GM13976 (cell line): ENCODE results near the gene OR2W3.

Source experiments
- DNase-seq: peaks from one replicate; pipeline ENCODE4 v3.0.0; 2012; ENCODE audit warnings: low spot score
- CTCF ChIP-seq: IDR thresholded peaks from 2 replicates; pipeline ENCODE4 v1.5.1; 2012; ENCODE audit warnings: borderline replicate concordance, mild to moderate bottlenecking; ENCODE audit not compliant: insufficient read depth; ENCODE audit errors: extremely low read depth, missing control alignments, control extremely low read depth
- in situ Hi-C: fragments of 300-500 bp; cut with MboI; formaldehyde crosslinking; loops from one replicate; pipeline ENCODE4 v1.12.0; 2022; ENCODE audit warnings: low sequenced_read_pairs, mixed read lengths, inconsistent platforms; ENCODE audit not compliant: unreplicated experiment

The OR2W3 gene

GRCh38 chr1:247884797-247885413 lies 10.5 kb upstream of the OR2W3 start:
- in situ Hi-C loops = no loop called here
- no peak for TF ChIP-seq CTCF
- DNase-seq = no peak

GRCh38 chr1:247895976-247896375 lies 589 bp downstream of the OR2W3 start:
- no peak for TF ChIP-seq CTCF
- no peak for DNase-seq
- in situ Hi-C loops = no loop called here

GRCh38 chr1:247904122-247904521 lies 8.7 kb downstream of the OR2W3 start:
- no peak for TF ChIP-seq CTCF
- DNase-seq = no peak
- in situ Hi-C loops = no loop called here

GRCh38 chr1:247905181-247905580 lies 9.8 kb downstream of the OR2W3 start:
- in situ Hi-C loops = no loop called here
- no peak for DNase-seq
- no peak for TF ChIP-seq CTCF

GRCh38 chr1:247905910-247906503 lies 10.6 kb downstream of the OR2W3 start:
- DNase-seq = no peak
- in situ Hi-C loops = no loop called here
- TF ChIP-seq CTCF = no peak

GRCh38 chr1:247906504-247907047 lies 11.2 kb downstream of the OR2W3 start:
- in situ Hi-C loops = no loop called here
- DNase-seq = no peak
- TF ChIP-seq CTCF = no peak

GRCh38 chr1:247908766-247909165 lies 13.4 kb downstream of the OR2W3 start:
- no peak for TF ChIP-seq CTCF
- in situ Hi-C loops = no loop called here
- no peak for DNase-seq
